Trophoblast cell (in vitro differentiated cells and primary cell): ENCODE data around the gene SLC24A4.

Experiments used
- DNase-seq, 2 donors: peaks; one replicate each; pipeline ENCODE4 v3.0.0-alpha.2; 2016
- H2AFZ ChIP-seq: 2 replicates; pipeline ENCODE4 v1.6.1; 2013; ENCODE audit warnings: low read length, moderate library complexity, mild to moderate bottlenecking; ENCODE audit not compliant: insufficient read depth, poor library complexity
- H2AK5ac ChIP-seq: 2 replicates; pipeline ENCODE4 v1.6.1; 2013; ENCODE audit warnings: mild to moderate bottlenecking, low read length
- H2BK120ac ChIP-seq: 2 replicates; pipeline ENCODE4 v1.6.1; 2013; ENCODE audit warnings: low read length, mild to moderate bottlenecking, moderate library complexity; ENCODE audit not compliant: insufficient read depth, poor library complexity
- H2BK12ac ChIP-seq: 2 replicates; pipeline ENCODE4 v1.6.1; 2013; ENCODE audit warnings: mild to moderate bottlenecking, low read length, moderate library complexity
- H2BK5ac ChIP-seq: 2 replicates; pipeline ENCODE4 v1.6.1; 2013; ENCODE audit warnings: low read length, low read depth, moderate library complexity, mild to moderate bottlenecking; ENCODE audit not compliant: poor library complexity
- H3K14ac ChIP-seq: 2 replicates; pipeline ENCODE4 v1.6.1; 2013; ENCODE audit warnings: mild to moderate bottlenecking, low read length
- H3K18ac ChIP-seq: 2 replicates; pipeline ENCODE4 v1.6.1; 2013; ENCODE audit warnings: mild to moderate bottlenecking, low read length
- H3K23ac ChIP-seq: 2 replicates; pipeline ENCODE4 v1.6.1; 2013; ENCODE audit warnings: low read length
- H3K27ac ChIP-seq: 2 replicates; pipeline ENCODE4 v1.5.1; 2013; ENCODE audit warnings: low read depth, mild to moderate bottlenecking, inconsistent platforms, low read length, moderate library complexity
- H3K27me3 ChIP-seq: 2 replicates; pipeline ENCODE4 v1.6.1; 2013; ENCODE audit warnings: inconsistent platforms, mild to moderate bottlenecking, low read length, moderate library complexity; ENCODE audit not compliant: insufficient read depth
- H3K36me3 ChIP-seq, 2 experiments: 1 replicate in 1 of 2; 2 replicates in 1 of 2; pipeline ENCODE4 v1.6.1; 2013; ENCODE audit warnings: low read length in 2 of 2, mild to moderate bottlenecking in 2 of 2, moderate library complexity in 1 of 2; ENCODE audit not compliant: insufficient read depth in 2 of 2, control insufficient read depth in 1 of 2
- H3K4ac ChIP-seq: 2 replicates; pipeline ENCODE4 v1.6.1; 2013; ENCODE audit warnings: low read depth, mild to moderate bottlenecking, low read length, moderate library complexity
- H3K4me1 ChIP-seq, 2 experiments: 1 replicate in 1 of 2; 2 replicates in 1 of 2; pipeline ENCODE4 v1.6.1; 2013; ENCODE audit warnings: low read length in 2 of 2, mild to moderate bottlenecking in 2 of 2, moderate library complexity in 1 of 2; ENCODE audit not compliant: insufficient read depth in 2 of 2, control insufficient read depth in 1 of 2
- H3K4me2 ChIP-seq: 2 replicates; pipeline ENCODE4 v1.6.1; 2013; ENCODE audit warnings: inconsistent platforms, mild to moderate bottlenecking, low read length, moderate library complexity
- H3K4me3 ChIP-seq: 2 replicates; pipeline ENCODE4 v1.5.1; 2013; ENCODE audit warnings: mild to moderate bottlenecking, low read depth, low read length, inconsistent platforms
- H3K79me1 ChIP-seq: one replicate; pipeline ENCODE4 v1.6.1; 2013; ENCODE audit warnings: low read length
- H3K79me2 ChIP-seq: 2 replicates; pipeline ENCODE4 v1.6.1; 2013; ENCODE audit warnings: low read length, mild to moderate bottlenecking; ENCODE audit not compliant: control insufficient read depth, insufficient read depth, poor library complexity
- H3K9ac ChIP-seq: 2 replicates; pipeline ENCODE4 v1.6.1; 2013; ENCODE audit warnings: mild to moderate bottlenecking, low read length
- H3K9me3 ChIP-seq: 2 replicates; pipeline ENCODE4 v1.6.1; 2013; ENCODE audit warnings: low read depth, mild to moderate bottlenecking, control low read depth, inconsistent platforms, low read length; ENCODE audit not compliant: insufficient read depth
- H4K12ac ChIP-seq: 2 replicates; pipeline ENCODE4 v1.6.1; 2013; ENCODE audit warnings: low read depth, mild to moderate bottlenecking, low read length, moderate library complexity
- H4K8ac ChIP-seq: 2 replicates; pipeline ENCODE4 v1.6.1; 2013; ENCODE audit warnings: low read depth, mild to moderate bottlenecking, low read length, moderate library complexity
- H4K91ac ChIP-seq: one replicate; pipeline ENCODE4 v1.6.1; 2013; ENCODE audit warnings: low read depth, mild to moderate bottlenecking, low read length, moderate library complexity
- WGBS: extraction: QIAGEN DNeasy Blood & Tissue Kit; methylation state at CpG from one replicate; pipeline ENCODE4 v1.1.7; 2013; ENCODE audit warnings: missing lambda C conversion rate; ENCODE audit not compliant: insufficient read length, insufficient coverage; ENCODE audit errors: extremely low coverage; 5-methylcytosine and 5-hydroxymethylcytosine counted together

SLC24A4 gene

GRCh38 chr14:92287987-92288386 is 35.0 kb upstream of the SLC24A4 start:
- no peak for DNase-seq
- Histone ChIP-seq H3K4me1 (no peaks in the 10 kb centered on the region), H3K36me3 (no peaks in the 10 kb centered on the region), H3K18ac (no peak overlapping the region), H2AK5ac (no peak overlapping the region), H4K12ac (no peak overlapping the region), H2BK5ac (no peak overlapping the region), H3K27ac (no peak overlapping the region), H3K79me1 (no peaks in the 10 kb centered on the region), H3K27me3 (no peaks in the 10 kb centered on the region), H2BK120ac (no peak overlapping the region), H4K8ac (no peak overlapping the region), H2BK12ac (no peak overlapping the region), H3K14ac (no peak overlapping the region), H2AFZ (no peak overlapping the region), H3K79me2 (no peaks in the 10 kb centered on the region), H3K4ac (no peak overlapping the region), H3K9ac (no peak overlapping the region), H3K4me2 (no peak overlapping the region), H3K4me3 (no peak overlapping the region), H3K9me3 (peaks cover 3% of the 10 kb centered on the region), H4K91ac (no peak overlapping the region), H3K23ac (no peak overlapping the region)
- no CpG with 5 or more reads among the region's 10 CpGs for WGBS

DNA sequence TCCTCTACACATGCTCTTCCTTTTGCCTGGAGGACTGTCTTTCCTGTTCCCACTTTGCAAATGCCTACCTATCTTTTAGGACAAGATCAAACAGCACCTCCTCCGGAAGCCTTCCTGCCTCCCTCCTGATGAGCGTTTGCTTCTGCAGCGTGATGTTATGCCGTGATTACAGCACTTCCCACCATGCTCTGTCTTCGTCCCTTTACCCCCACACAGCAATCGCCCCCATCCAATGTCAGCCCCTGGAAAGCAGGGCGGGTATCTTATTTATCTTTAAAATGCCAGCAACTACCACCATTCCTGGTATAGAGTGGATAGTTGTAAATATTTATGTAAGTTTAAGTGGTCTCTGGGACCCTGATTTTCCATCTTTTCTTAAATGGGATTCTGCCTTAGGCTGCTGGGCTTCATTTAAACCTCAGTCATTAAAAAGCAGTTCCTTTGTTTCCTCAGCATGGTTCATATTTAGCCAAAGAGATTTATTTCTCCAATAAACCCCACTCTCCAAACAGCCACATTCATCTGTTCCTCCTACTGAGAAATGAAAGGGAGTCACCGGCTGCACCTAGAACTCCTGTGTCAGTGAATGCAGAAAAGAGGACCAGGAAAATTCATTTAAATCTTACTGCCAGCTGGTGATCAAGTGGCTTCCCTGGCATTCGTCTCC is 33.8 kb upstream of the SLC24A4 start:
- Histone ChIP-seq H3K4me3 (no peak overlapping the region), H3K79me2 (no peaks in the 10 kb centered on the region), H3K9ac (no peak overlapping the region), H2AFZ (no peak overlapping the region), H2BK120ac (no peak overlapping the region), H3K9me3 (peaks cover 3% of the 10 kb centered on the region), H2BK5ac (no peak overlapping the region), H3K14ac (no peak overlapping the region), H4K12ac (no peak overlapping the region), H3K4me1 (no peaks in the 10 kb centered on the region), H3K4ac (no peak overlapping the region), H3K27ac (no peak overlapping the region), H4K91ac (no peak overlapping the region), H4K8ac (no peak overlapping the region), H2AK5ac (no peak overlapping the region), H3K4me2 (no peak overlapping the region), H3K27me3 (no peaks in the 10 kb centered on the region), H3K79me1 (no peaks in the 10 kb centered on the region), H3K36me3 (no peaks in the 10 kb centered on the region), H3K23ac (no peak overlapping the region), H2BK12ac (no peak overlapping the region), H3K18ac (no peak overlapping the region)
- WGBS = no CpG with 5 or more reads among the region's 9 CpGs
- DNase-seq = no peak

DNA sequence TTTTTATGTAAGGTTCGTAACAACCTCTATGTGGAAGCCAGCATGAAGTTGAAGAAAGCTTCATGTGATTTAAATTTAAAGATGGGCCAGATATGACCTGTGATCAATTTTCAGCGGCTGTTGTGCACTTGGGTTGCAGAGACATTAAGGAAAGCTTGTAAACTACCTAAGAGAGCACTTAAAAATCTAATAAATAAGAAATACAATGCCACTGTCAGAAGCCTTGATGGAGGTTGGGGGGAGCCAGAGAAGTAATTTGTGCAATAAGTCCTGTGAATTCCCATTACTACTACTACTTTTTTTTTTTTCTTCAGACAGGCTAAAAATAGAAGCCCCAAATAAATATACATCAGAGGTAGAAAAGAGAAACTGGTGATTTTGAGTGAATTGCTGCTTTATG is 30.3 kb upstream of the SLC24A4 start:
- no peak overlapping the region for H2BK5ac ChIP-seq
- WGBS = no CpG with 5 or more reads among the region's 2 CpGs
- no peaks in the 10 kb centered on the region for H3K9me3 ChIP-seq
- no peak overlapping the region for H3K9ac ChIP-seq
- no peak overlapping the region for H4K8ac ChIP-seq
- no peaks in the 10 kb centered on the region for H3K4me1 ChIP-seq
- no peaks in the 10 kb centered on the region for H3K79me1 ChIP-seq
- H3K27ac ChIP-seq = no peak overlapping the region
- no peak overlapping the region for H2AK5ac ChIP-seq
- DNase-seq = no peak
- no peak overlapping the region for H4K91ac ChIP-seq
- no peaks in the 10 kb centered on the region for H3K79me2 ChIP-seq
- no peak overlapping the region for H3K23ac ChIP-seq
- no peak overlapping the region for H2AFZ ChIP-seq
- H3K27me3 ChIP-seq = no peaks in the 10 kb centered on the region
- H3K36me3 ChIP-seq = no peaks in the 10 kb centered on the region
- no peak overlapping the region for H3K4me2 ChIP-seq
- H3K4me3 ChIP-seq = no peak overlapping the region
- no peak overlapping the region for H3K14ac ChIP-seq
- H4K12ac ChIP-seq = no peak overlapping the region
- H2BK120ac ChIP-seq = no peak overlapping the region
- H2BK12ac ChIP-seq = no peak overlapping the region
- no peak overlapping the region for H3K18ac ChIP-seq
- no peak overlapping the region for H3K4ac ChIP-seq

DNA sequence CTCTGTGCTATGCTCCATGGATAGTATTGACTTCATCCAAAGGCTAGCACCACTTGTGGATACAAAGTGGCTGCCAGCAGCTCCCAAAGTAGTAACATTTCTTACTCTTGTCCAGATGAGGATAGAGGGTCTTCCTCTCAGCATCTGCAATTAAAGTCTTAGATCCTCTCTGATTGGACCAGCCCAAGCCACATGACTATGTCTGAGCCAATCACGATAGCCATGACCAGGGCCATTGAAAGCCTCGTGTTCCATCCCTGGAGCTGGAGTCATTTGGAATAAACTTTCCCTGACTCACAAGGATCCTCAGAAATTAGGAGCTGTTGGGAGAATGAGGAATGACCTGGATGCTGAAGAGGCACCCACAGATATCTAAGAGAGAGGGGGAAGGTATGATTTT is 28.5 kb upstream of the SLC24A4 start:
- Histone ChIP-seq H2AFZ (no peak overlapping the region), H3K9me3 (no peaks in the 10 kb centered on the region), H4K8ac (no peak overlapping the region), H3K9ac (no peak overlapping the region), H4K12ac (no peak overlapping the region), H2BK120ac (no peak overlapping the region), H3K14ac (no peak overlapping the region), H3K36me3 (no peaks in the 10 kb centered on the region), H4K91ac (no peak overlapping the region), H2BK5ac (no peak overlapping the region), H3K27me3 (no peaks in the 10 kb centered on the region), H3K4me2 (no peak overlapping the region), H3K79me2 (no peaks in the 10 kb centered on the region), H3K4me3 (no peak overlapping the region), H3K27ac (no peak overlapping the region), H3K23ac (no peak overlapping the region), H3K18ac (no peak overlapping the region), H3K4me1 (no peaks in the 10 kb centered on the region), H2AK5ac (no peak overlapping the region), H3K79me1 (no peaks in the 10 kb centered on the region), H2BK12ac (no peak overlapping the region), H3K4ac (no peak overlapping the region)
- no CpG with 5 or more reads among the region's 2 CpGs for WGBS
- DNase-seq = no peak
